Liver (tissue), 9 donors: Measurements from ENCODE around the gene XXYLT1. TPM values are rescaled to one million over a fixed set of nuclear protein-coding genes. Genes with fewer than 3 reads are reported as not detected.

Experiments used
- DNase-seq: peaks from one replicate; pipeline ENCODE4 v3.0.0-alpha.2; 2017; ENCODE audit warnings: low spot score
- H3K27ac ChIP-seq, 2 donors: one replicate each; pipeline ENCODE4 v1.7.0; 2013; ENCODE audit warnings: inconsistent platforms in 2 of 2, low read length in 2 of 2, control low read depth in 1 of 2, low read depth in 1 of 2, mild to moderate bottlenecking in 1 of 2
- H3K27me3 ChIP-seq, 4 donors: one replicate each; pipeline versions ENCODE4 v1.6.1 to v1.7.0; 2013; ENCODE audit warnings: low read length in 3 of 4, inconsistent platforms in 1 of 4, mild to moderate bottlenecking in 1 of 4, moderate library complexity in 1 of 4; ENCODE audit not compliant: control insufficient read depth in 4 of 4, insufficient read depth in 4 of 4
- H3K36me3 ChIP-seq, 4 donors: one replicate each; pipeline versions ENCODE4 v1.6.1 to v1.7.0; 2013; ENCODE audit warnings: low read length in 3 of 4, mild to moderate bottlenecking in 3 of 4, low read depth in 1 of 4, moderate library complexity in 1 of 4; ENCODE audit not compliant: control insufficient read depth in 4 of 4, insufficient read depth in 3 of 4
- H3K4me1 ChIP-seq, 4 donors: one replicate each; pipeline versions ENCODE4 v1.6.1 to v1.7.0; 2013; ENCODE audit warnings: low read length in 3 of 4, mild to moderate bottlenecking in 3 of 4, moderate library complexity in 1 of 4; ENCODE audit not compliant: control insufficient read depth in 4 of 4, insufficient read depth in 4 of 4
- H3K4me3 ChIP-seq, 3 donors: one replicate each; pipeline versions ENCODE4 v1.6.1 to v1.7.0; 2013; ENCODE audit warnings: low read length in 3 of 3, control low read depth in 1 of 3, low read depth in 1 of 3, mild to moderate bottlenecking in 1 of 3
- H3K9ac ChIP-seq, 2 donors: one replicate each; pipeline ENCODE4 v1.7.0; 2013; ENCODE audit warnings: low read length in 2 of 2, mild to moderate bottlenecking in 2 of 2, moderate library complexity in 2 of 2, control low read depth in 1 of 2, low read depth in 1 of 2
- H3K9me3 ChIP-seq, 4 donors: one replicate each; pipeline versions ENCODE4 v1.6.1 to v1.7.0; 2013; ENCODE audit warnings: low read length in 3 of 4; ENCODE audit not compliant: control insufficient read depth in 4 of 4
- ATF3 ChIP-seq: IDR thresholded peaks from 2 replicates; pipeline ENCODE4 v1.6.1; 2016; ENCODE audit warnings: antibody characterized with exemption
- CTCF ChIP-seq: fragments of 150-350 bp; IDR thresholded peaks from 2 replicates; pipeline ENCODE4 v1.5.1; 2017; ENCODE audit warnings: improper control_type of control experiment, low read depth, low read length; ENCODE audit not compliant: missing input control
- FOXA1 ChIP-seq: IDR thresholded peaks from 2 replicates; pipeline ENCODE4 v1.6.1; 2016; ENCODE audit warnings: antibody characterized with exemption
- HNF4A ChIP-seq, 2 donors: conservative IDR thresholded peaks; 2 replicates each; pipeline ENCODE4 v1.6.1; 2016; ENCODE audit warnings: antibody characterized with exemption in 2 of 2, mild to moderate bottlenecking in 2 of 2
- HNF4G ChIP-seq: IDR thresholded peaks from 2 replicates; pipeline ENCODE4 v1.6.1; 2016; ENCODE audit warnings: antibody characterized with exemption
- MAX ChIP-seq: IDR thresholded peaks from 2 replicates; pipeline ENCODE4 v1.6.1; 2016; ENCODE audit warnings: antibody characterized with exemption
- NR2F2 ChIP-seq: IDR thresholded peaks from 2 replicates; pipeline ENCODE4 v1.6.1; 2016; ENCODE audit warnings: antibody characterized with exemption
- REST ChIP-seq: IDR thresholded peaks from 2 replicates; pipeline ENCODE4 v1.6.1; 2016; ENCODE audit warnings: antibody characterized with exemption, mild to moderate bottlenecking
- RXRA ChIP-seq, 2 donors: IDR thresholded peaks; 2 replicates each; pipeline ENCODE4 v1.6.1; 2017 to 2018; ENCODE audit warnings: antibody characterized with exemption in 2 of 2, mild to moderate bottlenecking in 1 of 2
- SP1 ChIP-seq: IDR thresholded peaks from 2 replicates; pipeline ENCODE4 v1.6.1; 2018; ENCODE audit warnings: antibody characterized with exemption, mild to moderate bottlenecking
- TAF1 ChIP-seq: conservative IDR thresholded peaks from 2 replicates; pipeline ENCODE4 v1.6.1; 2016; ENCODE audit warnings: antibody characterized with exemption, mild to moderate bottlenecking
- ZBTB33 ChIP-seq: IDR thresholded peaks from 2 replicates; pipeline ENCODE4 v1.6.1; 2016; ENCODE audit warnings: antibody characterized with exemption
- WGBS: extraction: QIAGEN DNeasy Blood & Tissue Kit; methylation state at CpG from one replicate; pipeline ENCODE4 v1.1.7; 2013; 5-methylcytosine and 5-hydroxymethylcytosine counted together
- polyA plus RNA-seq, 2 donors: library from polyadenylated mRNA; stranded (reverse) in 1 of 2; unstranded in 1 of 2; fragments of 200-250 nt in 1 of 2; fragments of >200 nt in 1 of 2; fragmentation: Nextera tagmentation in 1 of 2; extraction: Ambion mirVana in 1 of 2; gene quantifications; one replicate each; pipeline versions ENCODE4 v1.2.1 to v1.2.3, GENCODE V29; 2013 to 2015
- total RNA-seq, 2 donors: library from RNA; depleted of rRNA; stranded (reverse); fragments of >200 nt; gene quantifications; one replicate each; pipeline ENCODE4 v1.2.3, GENCODE V29; 2014
- donor health status: healthy.
- donor health status: healthy.
- donor health status: healthy.
- donor health status: healthy.
- donor health status: healthy.

Gene XXYLT1
- total and polyA plus RNA-seq, 4 donors: 0.93 to 7.6 (median 2.8) TPM

GRCh38 chr3:195048059-195048905, 222.7 kb downstream of the XXYLT1 start:
- Histone ChIP-seq H3K27ac (no peak overlapping the region), H3K27me3 (no peaks in the 10 kb centered on the region), H3K36me3 (no peaks in the 10 kb centered on the region), H3K9me3 (no peaks in the 10 kb centered on the region), H3K9ac (no peak overlapping the region), H3K4me1 (no peaks in the 10 kb centered on the region), H3K4me3 (no peak overlapping the region)
- DNase-seq: no peak
- WGBS: 80% methylated on average over 16 of the region's 16 CpGs
- TF ChIP-seq ZBTB33: no peak

DNA sequence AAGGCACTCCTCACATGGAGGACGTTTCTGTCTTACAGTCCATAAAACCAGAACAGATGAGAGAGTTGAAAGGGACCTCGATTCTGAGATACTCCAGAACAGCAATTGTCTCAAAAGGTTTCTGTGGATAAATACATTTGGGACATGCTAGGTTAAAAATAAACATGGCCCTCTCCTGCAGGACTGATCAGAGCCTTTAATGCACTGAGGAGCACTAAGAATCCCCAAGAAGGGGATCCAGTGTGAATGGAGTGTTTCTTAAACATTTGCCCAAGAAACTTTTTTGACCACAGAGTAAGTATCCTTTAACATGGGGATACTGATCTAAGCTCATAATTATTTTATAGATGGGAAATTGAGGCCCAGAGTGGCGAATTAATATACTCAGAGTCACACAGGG, 223.4 kb downstream of the XXYLT1 start:
- DNase-seq: no peak
- no peak overlapping the region for H3K4me3 ChIP-seq
- WGBS: 75% methylated on average over 3 of the region's 3 CpGs
- no peaks in the 10 kb centered on the region for H3K27me3 ChIP-seq
- no peaks in the 10 kb centered on the region for H3K9me3 ChIP-seq
- H3K36me3 ChIP-seq: no peaks in the 10 kb centered on the region
- H3K9ac ChIP-seq: no peak overlapping the region
- TF ChIP-seq REST: no peak
- no peak for TF ChIP-seq HNF4A (conservative IDR thresholded peaks at IDR 0.05)
- no peak for TF ChIP-seq TAF1
- TF ChIP-seq NR2F2: no peak
- TF ChIP-seq ATF3: no peak
- TF ChIP-seq MAX: no peak
- TF ChIP-seq CTCF: no peak
- no peak for TF ChIP-seq HNF4G
- no peak for TF ChIP-seq SP1
- no peak for TF ChIP-seq ZBTB33
- no peak for TF ChIP-seq FOXA1
- TF ChIP-seq RXRA (IDR thresholded peaks at IDR 0.05): no peak
- no peak overlapping the region for H3K27ac ChIP-seq
- no peaks in the 10 kb centered on the region for H3K4me1 ChIP-seq
